NB4 (cell line): Measurements from ENCODE around the gene CDKL4.
"Not testable (repeated sequence)": the region's sequence is repeated elsewhere in the genome, so short reads cannot be mapped to it uniquely, and the experiment has no call there.

ENCODE experiments used
- DNase-seq: peaks from one replicate; pipeline ENCODE4 v3.0.0; 2010; ENCODE audit warnings: low read depth
- H3K4me3 ChIP-seq: one replicate; pipeline ENCODE4 v1.5.1; 2011; ENCODE audit warnings: mild to moderate bottlenecking, low read depth, low read length, moderate library complexity
- CTCF ChIP-seq: IDR thresholded peaks from one replicate; pipeline ENCODE4 v1.5.1; 2012; ENCODE audit warnings: low read depth, low read length
- MAX ChIP-seq: IDR thresholded peaks from 2 replicates; pipeline ENCODE4 v1.6.1; 2011; ENCODE audit warnings: low read depth, low read length
- MYC ChIP-seq: IDR thresholded peaks from 2 replicates; pipeline ENCODE4 v1.6.1; 2011; ENCODE audit warnings: low read depth, low read length
- POLR2A ChIP-seq: IDR thresholded peaks from 2 replicates; pipeline ENCODE4 v1.6.1; 2011; ENCODE audit warnings: mild to moderate bottlenecking; ENCODE audit not compliant: insufficient read length; ENCODE audit errors: extremely low read depth

The CDKL4 gene

GRCh38 chr2:39179974-39180960 lies 63.5 kb downstream of the CDKL4 start:
- TF ChIP-seq POLR2A (no peak), MYC (no peak), MAX (no peak), CTCF (no peak)

GRCh38 chr2:39178756-39179155 lies 65.0 kb downstream of the CDKL4 start:
- H3K4me3 ChIP-seq: no peak overlapping the region
- no peak for DNase-seq
- TF ChIP-seq POLR2A (no peak), CTCF (no peak), MYC (no peak), MAX (no peak)

More at GRCh38 chr2:39179974-39180960, 63.5 kb downstream of the CDKL4 start:
- no peak for DNase-seq
- H3K4me3 ChIP-seq: no peak overlapping the region

GRCh38 chr2:39176997-39177396 lies 66.8 kb downstream of the CDKL4 start:
- TF ChIP-seq MYC: no peak
- TF ChIP-seq MAX: no peak
- no peak for TF ChIP-seq CTCF
- TF ChIP-seq POLR2A: no peak
- DNase-seq: no peak
- no peak overlapping the region for H3K4me3 ChIP-seq

- no peak for DNase-seq
- TF ChIP-seq MYC (no peak), CTCF (no peak), MAX (no peak), POLR2A (no peak)
- H3K4me3 ChIP-seq: no peak overlapping the region
These were observed 68.6 kb downstream of the CDKL4 start for GRCh38 chr2:39175026-39175812.

GRCh38 chr2:39174022-39174421 lies 69.7 kb downstream of the CDKL4 start:
- no peak overlapping the region for H3K4me3 ChIP-seq
- no peak for TF ChIP-seq CTCF
- TF ChIP-seq POLR2A: no peak
- no peak for TF ChIP-seq MYC
- no peak for TF ChIP-seq MAX
- DNase-seq: no peak

GRCh38 chr2:39172047-39172706 lies 71.6 kb downstream of the CDKL4 start:
- not testable (repeated sequence) for DNase-seq, H3K4me3 ChIP-seq
